Spleen (tissue), 11 donors: ENCODE measurements around the gene PPP2R5C. TPM values are rescaled to one million over a fixed set of nuclear protein-coding genes. Genes with fewer than 3 reads are reported as not detected.

ENCODE experiments used
- DNase-seq: peaks from one replicate; pipeline ENCODE4 v3.0.0-alpha.2; 2020
- H3K27ac ChIP-seq, 8 donors: fragments of 200-600 bp; sonication (generic) in 7 of 8; 1 replicate in 4 of 8; 2 replicates in 4 of 8; pipeline versions ENCODE4 v1.5.0 to v1.8.0; 2016 to 2021; ENCODE audit warnings: inconsistent platforms in 4 of 8, mild to moderate bottlenecking in 4 of 8, moderate library complexity in 1 of 8
- H3K27me3 ChIP-seq, 7 donors: fragments of 200-600 bp; sonication (generic) in 6 of 7; replicated peaks in 1 of 7; 1 replicate in 4 of 7; 2 replicates in 3 of 7; pipeline versions ENCODE4 v1.5.0 to v1.8.0; 2016 to 2021; ENCODE audit warnings: inconsistent platforms in 3 of 7, mild to moderate bottlenecking in 1 of 7
- H3K36me3 ChIP-seq, 6 donors: fragments of 200-600 bp; sonication (generic) in 5 of 6; 1 replicate in 4 of 6; 2 replicates in 2 of 6; pipeline versions ENCODE4 v1.5.0 to v1.8.0; 2016 to 2021; ENCODE audit warnings: inconsistent platforms in 2 of 6
- H3K4me1 ChIP-seq, 6 donors: fragments of 200-600 bp; sonication (generic) in 5 of 6; 1 replicate in 3 of 6; 2 replicates in 3 of 6; pipeline versions ENCODE4 v1.5.0 to v1.8.0; 2016 to 2021; ENCODE audit warnings: inconsistent platforms in 3 of 6
- H3K4me3 ChIP-seq, 8 donors: fragments of 200-600 bp; sonication (generic) in 7 of 8; 1 replicate in 4 of 8; 2 replicates in 4 of 8; pipeline versions ENCODE4 v1.5.0 to v1.8.0; 2016 to 2021; ENCODE audit warnings: inconsistent platforms in 4 of 8, mild to moderate bottlenecking in 4 of 8, moderate library complexity in 2 of 8
- H3K9me3 ChIP-seq, 8 donors: fragments of 200-600 bp; sonication (generic) in 7 of 8; 1 replicate in 4 of 8; 2 replicates in 4 of 8; pipeline versions ENCODE4 v1.5.0 to v1.8.0; 2016 to 2021; ENCODE audit warnings: inconsistent platforms in 4 of 8
- POLR2A ChIP-seq, 3 donors: fragments of 450-650 bp; IDR thresholded peaks; one replicate each; pipeline ENCODE4 v1.5.1; 2017; ENCODE audit warnings: antibody characterized with exemption in 3 of 3, mild to moderate bottlenecking in 1 of 3
- POLR2AphosphoS5 ChIP-seq, 3 donors: sonication (generic); formaldehyde crosslinking; IDR thresholded peaks; one replicate each; pipeline ENCODE4 v1.5.1; 2017; ENCODE audit warnings: antibody characterized with exemption in 3 of 3
- WGBS, 5 donors: extraction: QIAGEN DNeasy Blood & Tissue Kit in 3 of 5; methylation state at CpG; one replicate each; pipeline versions ENCODE4 v1.1.5 to v1.1.7; 2013 to 2018; 5-methylcytosine and 5-hydroxymethylcytosine counted together
- intact Hi-C: fragments of 100-400 bp; cut with DNase I; formaldehyde crosslinking; loops from one replicate; pipeline ENCODE4 v1.15.0; 2023; ENCODE audit warnings: low total_unique reads
- polyA plus RNA-seq, 3 donors: library from polyadenylated mRNA; stranded (reverse); fragments of 200-250 nt; gene quantifications; one replicate each; pipeline ENCODE4 v1.2.1, GENCODE V29; 2013
- total RNA-seq, 7 donors: library from RNA; depleted of rRNA in 3 of 7; stranded (reverse); fragments of >200 nt in 3 of 7; fragmentation: NEBNext Ultra II Directional in 4 of 7; extraction: Animal tissue kit (Norgen Biotek cat#: 25700) in 4 of 7; gene quantifications; one replicate each; pipeline versions ENCODE4 v1.1.0 to v1.2.1, GENCODE V29; 2016 to 2021
- TF ChIP-seq, protein P1 (sequence below), 11 experiments: fragments of 200-600 bp in 7 of 11; fragments of 450-650 bp in 4 of 11; sonication (generic) in 4 of 11; IDR thresholded peaks in 8 of 11; conservative IDR thresholded peaks in 3 of 11; 1 replicate in 7 of 11; 2 replicates in 4 of 11; pipeline versions ENCODE4 v1.4.0 to v1.8.0; 2016 to 2021; ENCODE audit warnings: antibody characterized with exemption in 11 of 11, inconsistent platforms in 4 of 11, mild to moderate bottlenecking in 1 of 11
- donor health status: healthy with polysubstance abuse.
- donor health status: DM: no; HTN: no; CAD: no; lungs with moderate emphysema.
- donor health status: DM: no; HTN: no; CAD: no.
- donor health status: Bipolar disorder and iron deficiency.
- donor health status: healthy.
- donor health status: DM: no; HTN: no; CAD: no.
- donor health status: DM: yes; HTN: yes; CAD: no.

The PPP2R5C gene
- total and polyA plus RNA-seq, 10 donors: 80.8 to 322 (median 198) TPM

DNA sequence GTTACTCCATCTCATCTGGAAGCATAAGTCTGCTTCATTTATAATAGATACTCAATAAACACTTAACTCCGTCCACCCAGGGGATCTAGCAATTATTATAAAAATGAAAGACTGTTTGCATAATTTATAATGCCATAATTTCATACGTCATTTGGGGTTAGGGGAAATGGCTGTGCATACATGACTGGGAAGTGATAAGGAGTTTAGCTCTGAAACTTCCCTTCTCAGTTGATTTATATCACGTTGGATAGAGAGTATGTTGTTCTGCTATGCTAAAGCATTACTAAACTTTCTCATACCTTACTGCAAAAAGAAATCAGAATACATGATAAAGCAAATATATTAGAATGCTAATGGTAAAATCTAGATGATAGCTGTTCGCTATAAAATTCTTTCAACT is 112.5 kb downstream of the PPP2R5C start:
- intact Hi-C loops: no loop called here
- H3K9me3 ChIP-seq: no peaks in the 10 kb centered on the region
- H3K27ac ChIP-seq: peak overlapping the region in 4 of 8 donors; percentile 12 to 90 (median 84)
- 40 to 66% (median 56%) methylated on average over 4 of the region's 4 CpGs for WGBS, 5 donors
- TF ChIP-seq, protein P1, sequence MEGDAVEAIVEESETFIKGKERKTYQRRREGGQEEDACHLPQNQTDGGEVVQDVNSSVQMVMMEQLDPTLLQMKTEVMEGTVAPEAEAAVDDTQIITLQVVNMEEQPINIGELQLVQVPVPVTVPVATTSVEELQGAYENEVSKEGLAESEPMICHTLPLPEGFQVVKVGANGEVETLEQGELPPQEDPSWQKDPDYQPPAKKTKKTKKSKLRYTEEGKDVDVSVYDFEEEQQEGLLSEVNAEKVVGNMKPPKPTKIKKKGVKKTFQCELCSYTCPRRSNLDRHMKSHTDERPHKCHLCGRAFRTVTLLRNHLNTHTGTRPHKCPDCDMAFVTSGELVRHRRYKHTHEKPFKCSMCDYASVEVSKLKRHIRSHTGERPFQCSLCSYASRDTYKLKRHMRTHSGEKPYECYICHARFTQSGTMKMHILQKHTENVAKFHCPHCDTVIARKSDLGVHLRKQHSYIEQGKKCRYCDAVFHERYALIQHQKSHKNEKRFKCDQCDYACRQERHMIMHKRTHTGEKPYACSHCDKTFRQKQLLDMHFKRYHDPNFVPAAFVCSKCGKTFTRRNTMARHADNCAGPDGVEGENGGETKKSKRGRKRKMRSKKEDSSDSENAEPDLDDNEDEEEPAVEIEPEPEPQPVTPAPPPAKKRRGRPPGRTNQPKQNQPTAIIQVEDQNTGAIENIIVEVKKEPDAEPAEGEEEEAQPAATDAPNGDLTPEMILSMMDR (IDR thresholded peaks at IDR 0.05 in 8 of 11, conservative IDR thresholded peaks at IDR 0.05 in 3 of 11): no peak
- TF ChIP-seq POLR2A (IDR thresholded peaks at IDR 0.05): no peak
- TF ChIP-seq POLR2AphosphoS5 (IDR thresholded peaks at IDR 0.05): no peak
- H3K36me3 ChIP-seq: peaks cover 0 to 22% (median under 1%) of the 10 kb centered on the region in 6 donors
- DNase-seq: no peak
- H3K27me3 ChIP-seq: no peaks in the 10 kb centered on the region
- no peak overlapping the region for H3K4me3 ChIP-seq
- H3K4me1 ChIP-seq: peaks cover 41 to 100% (median 73%) of the 10 kb centered on the region in 6 donors

DNA sequence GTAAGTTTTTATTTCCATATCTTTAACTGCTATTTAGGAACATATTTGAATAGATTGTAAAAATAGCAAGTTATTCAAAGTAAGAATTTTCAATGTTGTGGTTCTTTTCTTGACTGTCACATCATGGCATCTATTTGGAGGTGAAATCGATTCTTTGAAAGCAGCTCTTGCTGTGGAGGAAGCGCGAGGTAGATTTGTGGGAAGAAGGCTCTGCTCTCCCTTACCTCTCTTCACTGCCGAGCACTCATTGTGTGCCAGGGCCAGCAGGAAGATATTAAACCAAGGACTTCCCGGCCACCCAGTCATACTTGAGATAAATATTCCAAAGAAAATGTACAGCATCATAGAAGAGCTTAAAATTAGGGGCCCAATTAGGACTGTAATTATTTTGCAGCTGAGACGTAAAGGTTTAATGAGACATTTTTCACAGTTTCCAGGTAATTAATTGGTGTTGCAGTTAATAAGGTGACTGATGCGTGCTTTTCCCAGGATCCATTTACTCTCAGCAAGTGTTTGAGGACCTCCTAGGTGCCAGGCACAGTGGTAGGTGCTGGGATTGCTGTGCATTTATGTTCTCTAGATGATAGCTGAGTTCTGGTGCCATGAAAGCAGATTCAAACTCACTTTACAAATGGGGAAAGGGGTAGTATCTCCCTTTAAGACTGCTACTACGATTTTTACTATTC is 113.7 kb downstream of the PPP2R5C start:
- DNase-seq: no peak
- no peaks in the 10 kb centered on the region for H3K27me3 ChIP-seq
- H3K4me1 ChIP-seq: peaks cover 46 to 100% (median 82%) of the 10 kb centered on the region in 6 donors
- 50 to 60% (median 53%) methylated on average over 8 of the region's 8 CpGs for WGBS, 5 donors
- TF ChIP-seq POLR2AphosphoS5 (IDR thresholded peaks at IDR 0.05): peak in 1 of 3 donors; percentile 21
- TF ChIP-seq, protein P1 (IDR thresholded peaks at IDR 0.05 in 8 of 11, conservative IDR thresholded peaks at IDR 0.05 in 3 of 11): no peak
- peak overlapping the region; percentile 24 to 90 (median 78) for H3K27ac ChIP-seq
- no peaks in the 10 kb centered on the region for H3K9me3 ChIP-seq
- no peak overlapping the region for H3K4me3 ChIP-seq
- intact Hi-C loops: no loop called here
- H3K36me3 ChIP-seq: peaks cover 0 to 28% (median 2%) of the 10 kb centered on the region in 6 donors

DNA sequence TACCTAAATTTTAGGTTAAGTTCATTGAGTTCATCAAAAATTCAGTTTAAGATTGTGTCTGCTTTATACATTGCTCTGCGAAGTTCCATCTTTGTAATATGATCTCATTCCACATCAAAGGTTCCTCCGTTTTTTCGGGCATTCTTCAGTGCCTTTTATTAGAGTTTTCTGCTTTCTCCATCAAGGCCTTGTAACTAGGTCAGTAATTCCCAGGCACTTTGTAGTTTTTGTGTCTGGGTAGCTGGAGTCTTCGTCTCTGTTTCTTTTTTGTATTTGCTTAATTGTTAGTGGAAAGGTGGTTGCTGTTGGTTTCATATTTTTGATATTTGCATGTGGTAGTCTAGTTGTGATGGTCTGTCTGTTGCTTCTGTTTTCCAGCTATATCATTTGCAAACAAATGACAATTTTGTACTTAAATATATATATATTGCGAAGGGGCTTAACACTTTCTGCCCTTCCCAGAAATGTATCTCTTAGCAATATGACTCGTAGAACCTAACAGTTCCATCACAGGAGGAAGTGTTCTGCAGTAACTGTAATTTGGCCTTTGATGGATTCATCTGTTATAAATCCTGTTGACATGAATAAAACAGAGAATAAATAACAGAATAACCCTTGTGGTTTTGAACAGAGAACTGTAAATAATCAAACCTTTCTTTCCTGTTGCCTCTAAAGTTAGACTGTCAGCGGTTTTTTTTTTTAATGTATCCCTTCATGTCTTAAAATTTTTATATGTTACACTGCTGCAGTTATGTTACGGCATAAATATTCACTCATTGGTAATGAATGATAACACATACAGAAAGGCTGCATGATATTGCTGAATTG is 114.4 kb downstream of the PPP2R5C start:
- no peak for DNase-seq
- 34 to 40% (median 34%) methylated on average over 8 of the region's 8 CpGs for WGBS, 5 donors
- intact Hi-C loops: no loop called here

More for the DNA sequence above, 114.4 kb downstream of the PPP2R5C start:
- Histone ChIP-seq H3K27ac (peak overlapping the region; percentile 24 to 90 (median 78)), H3K36me3 (peaks cover 0 to 34% (median 2%) of the 10 kb centered on the region in 6 donors), H3K9me3 (no peaks in the 10 kb centered on the region), H3K4me1 (peaks cover 46 to 100% (median 82%) of the 10 kb centered on the region in 6 donors), H3K27me3 (no peaks in the 10 kb centered on the region), H3K4me3 (peak overlapping the region in 3 of 8 donors; percentile 7 to 37 (median 11))
- no peak for TF ChIP-seq POLR2A (IDR thresholded peaks at IDR 0.05)
- TF ChIP-seq POLR2AphosphoS5 (IDR thresholded peaks at IDR 0.05): no peak
- TF ChIP-seq, protein P1 (IDR thresholded peaks at IDR 0.05 in 8 of 11, conservative IDR thresholded peaks at IDR 0.05 in 3 of 11): no peak
